NCI-H2227 (cell line): Measurements from ENCODE around the gene STK39.

Experiments
- DNase-seq: peaks from one replicate; lab custom pipeline; 2025; ENCODE audit not compliant: unreplicated experiment; lab: John Stamatoyannopoulos, UW

The STK39 gene

GRCh38 chr2:167940734-167941507 lies 306.5 kb downstream of the STK39 start:
- DNase-seq: peak; percentile 61

- no peak for DNase-seq
Observed at GRCh38 chr2:167940346-167940725, 307.1 kb downstream of the STK39 start.

GRCh38 chr2:167939514-167940345 lies 307.7 kb downstream of the STK39 start:
- no peak for DNase-seq

- no peak for DNase-seq
Observed at GRCh38 chr2:167937403-167937802, 310.0 kb downstream of the STK39 start.

GRCh38 chr2:167935803-167936110 lies 311.6 kb downstream of the STK39 start:
- no peak for DNase-seq

GRCh38 chr2:167933097-167933814 lies 314.1 kb downstream of the STK39 start:
- peak; percentile 28 for DNase-seq

GRCh38 chr2:167932123-167932693 lies 315.2 kb downstream of the STK39 start:
- no peak for DNase-seq

GRCh38 chr2:167929484-167929883 lies 317.9 kb downstream of the STK39 start:
- peak; percentile 41 for DNase-seq

- no peak for DNase-seq
Observed at GRCh38 chr2:167928434-167928833, 319.0 kb downstream of the STK39 start.

GRCh38 chr2:167925758-167926157 lies 321.6 kb downstream of the STK39 start:
- DNase-seq: peak; percentile 20

- no peak for DNase-seq
Observed at GRCh38 chr2:167924556-167924955, 322.8 kb downstream of the STK39 start.

GRCh38 chr2:167916756-167917155 lies 330.6 kb downstream of the STK39 start:
- DNase-seq: no peak

- no peak for DNase-seq
Observed at GRCh38 chr2:167914969-167915368, 332.4 kb downstream of the STK39 start.

GRCh38 chr2:167908786-167909185 lies 338.6 kb downstream of the STK39 start:
- no peak for DNase-seq

- peak; percentile 52 for DNase-seq
Observed at GRCh38 chr2:167905668-167906067, 341.7 kb downstream of the STK39 start.
